Measurements from ENCODE around the gene COG8. TPM values are rescaled to one million over a fixed set of nuclear protein-coding genes. Genes with fewer than 3 reads are reported as not detected.

The COG8 gene
- total and polyA plus RNA-seq, 4 donors = 18.3 to 36.3 (median 26.3) TPM

GRCh38 chr16:69334696-69335095 lies 4.7 kb downstream of the COG8 start:
- Histone ChIP-seq H3K4me3 (no peak overlapping the region), H3K4me1 (ENCODE audit: control insufficient read depth in 5 of 5, insufficient read depth in 5 of 5, low read length in 5 of 5) (peaks cover 4 to 15% (median 13%) of the 10 kb centered on the region in 5 donors), H3K36me3 (ENCODE audit: control insufficient read depth in 4 of 4, insufficient read depth in 4 of 4, low read length in 4 of 4) (peaks cover 8 to 44% (median 27%) of the 10 kb centered on the region in 4 donors), H3K9ac (ENCODE audit: insufficient read depth in 1 of 2, low read length in 2 of 2) (no peak overlapping the region), H3K9me3 (ENCODE audit: control insufficient read depth in 4 of 4, insufficient read depth in 3 of 4, low read length in 3 of 4) (peaks cover 0 to 1% (median 0%) of the 10 kb centered on the region in 4 donors), H3K27me3 (ENCODE audit: control insufficient read depth in 3 of 3, insufficient read depth in 3 of 3, low read length in 2 of 3) (no peaks in the 10 kb centered on the region), H3K27ac (ENCODE audit: low read depth in 1 of 2, low read length in 1 of 2) (no peak overlapping the region)
- no peak for DNase-seq
- TF ChIP-seq, protein P1, sequence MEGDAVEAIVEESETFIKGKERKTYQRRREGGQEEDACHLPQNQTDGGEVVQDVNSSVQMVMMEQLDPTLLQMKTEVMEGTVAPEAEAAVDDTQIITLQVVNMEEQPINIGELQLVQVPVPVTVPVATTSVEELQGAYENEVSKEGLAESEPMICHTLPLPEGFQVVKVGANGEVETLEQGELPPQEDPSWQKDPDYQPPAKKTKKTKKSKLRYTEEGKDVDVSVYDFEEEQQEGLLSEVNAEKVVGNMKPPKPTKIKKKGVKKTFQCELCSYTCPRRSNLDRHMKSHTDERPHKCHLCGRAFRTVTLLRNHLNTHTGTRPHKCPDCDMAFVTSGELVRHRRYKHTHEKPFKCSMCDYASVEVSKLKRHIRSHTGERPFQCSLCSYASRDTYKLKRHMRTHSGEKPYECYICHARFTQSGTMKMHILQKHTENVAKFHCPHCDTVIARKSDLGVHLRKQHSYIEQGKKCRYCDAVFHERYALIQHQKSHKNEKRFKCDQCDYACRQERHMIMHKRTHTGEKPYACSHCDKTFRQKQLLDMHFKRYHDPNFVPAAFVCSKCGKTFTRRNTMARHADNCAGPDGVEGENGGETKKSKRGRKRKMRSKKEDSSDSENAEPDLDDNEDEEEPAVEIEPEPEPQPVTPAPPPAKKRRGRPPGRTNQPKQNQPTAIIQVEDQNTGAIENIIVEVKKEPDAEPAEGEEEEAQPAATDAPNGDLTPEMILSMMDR (IDR thresholded peaks at IDR 0.05; ENCODE audit: control extremely low read depth, extremely low read depth) = no peak
- no peak for ATAC-seq (ENCODE audit: insufficient read depth, low FRiP score)
- 96 to 97% methylated on average over 9 of the region's 9 CpGs for WGBS, 2 donors

DNA sequence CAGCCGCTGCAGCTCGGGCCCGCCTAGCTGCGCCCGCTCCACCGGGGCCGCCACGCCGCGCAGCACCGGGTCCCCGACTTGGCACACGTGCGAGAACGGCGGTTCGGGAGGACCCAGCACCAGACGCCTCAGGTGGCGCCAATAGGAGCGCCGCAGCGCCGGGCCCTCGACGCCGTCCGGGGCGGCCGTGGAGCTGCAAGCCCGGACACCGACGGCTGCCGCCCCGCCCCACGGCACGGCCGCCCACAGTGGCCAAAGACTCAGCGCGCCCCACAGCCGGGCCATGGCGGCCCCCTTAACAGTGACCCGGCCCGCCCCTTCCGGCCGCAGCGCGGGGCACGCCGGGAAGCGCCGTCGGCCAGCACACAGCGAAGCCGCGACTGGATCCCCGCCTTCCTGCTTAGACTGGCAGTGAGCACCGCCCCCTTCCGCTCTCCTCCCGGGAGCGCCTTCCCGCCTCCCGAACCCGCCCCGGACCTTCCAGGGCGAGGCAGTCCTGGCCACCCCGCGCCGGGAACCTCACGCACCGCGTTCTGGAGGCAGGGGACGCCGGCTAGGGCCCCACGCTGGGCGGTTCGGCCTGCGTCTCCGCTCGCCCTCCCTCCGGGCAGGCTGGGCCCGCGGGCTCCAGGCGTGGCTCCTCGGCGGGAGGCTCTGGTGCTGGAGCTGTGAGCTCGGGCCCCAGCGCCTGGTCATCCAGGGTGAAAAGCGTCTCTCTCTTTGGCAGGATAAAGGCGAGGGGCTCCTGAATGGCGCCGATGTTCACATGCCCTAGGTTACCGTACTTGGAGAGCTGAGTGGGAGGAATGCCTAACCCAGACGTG lies 8.9 kb downstream of the COG8 start, which contains the start of gene PDF:
Gene PDF, minus strand, starts transcription at position 303 of the 824 bp plus-strand sequence. Its CDS starts 18 bp downstream, at position 285.
- Histone ChIP-seq H3K9ac (ENCODE audit: insufficient read depth in 1 of 2, low read length in 2 of 2) (peak within 1 kb of the TSS; percentile 61 to 75), H3K27me3 (ENCODE audit: control insufficient read depth in 3 of 3, insufficient read depth in 3 of 3, low read length in 2 of 3) (no peaks in the 10 kb centered on the region), H3K4me3 (peak within 1 kb of the TSS; percentile 97), H3K9me3 (ENCODE audit: control insufficient read depth in 4 of 4, insufficient read depth in 3 of 4, low read length in 3 of 4) (peaks cover 0 to 1% (median 0%) of the 10 kb centered on the region in 4 donors), H3K27ac (ENCODE audit: low read depth in 1 of 2, low read length in 1 of 2) (peak within 1 kb of the TSS; percentile 74 to 96), H3K4me1 (ENCODE audit: control insufficient read depth in 5 of 5, insufficient read depth in 5 of 5, low read length in 5 of 5) (peaks cover 10 to 18% (median 17%) of the 10 kb centered on the region in 5 donors), H3K36me3 (ENCODE audit: control insufficient read depth in 4 of 4, insufficient read depth in 4 of 4, low read length in 4 of 4) (peaks cover 5 to 47% (median 39%) of the 10 kb centered on the region in 4 donors)
- peak; percentile 98 for ATAC-seq (ENCODE audit: insufficient read depth, low FRiP score)
- DNase-seq = peak; percentile 93 to 97 (median 94)
- WGBS, 2 donors = 0 to 1% methylated on average over 63 to 93 of the region's 93 CpGs
- TF ChIP-seq, protein P1 (IDR thresholded peaks at IDR 0.05; ENCODE audit: control extremely low read depth, extremely low read depth) = no peak

DNA sequence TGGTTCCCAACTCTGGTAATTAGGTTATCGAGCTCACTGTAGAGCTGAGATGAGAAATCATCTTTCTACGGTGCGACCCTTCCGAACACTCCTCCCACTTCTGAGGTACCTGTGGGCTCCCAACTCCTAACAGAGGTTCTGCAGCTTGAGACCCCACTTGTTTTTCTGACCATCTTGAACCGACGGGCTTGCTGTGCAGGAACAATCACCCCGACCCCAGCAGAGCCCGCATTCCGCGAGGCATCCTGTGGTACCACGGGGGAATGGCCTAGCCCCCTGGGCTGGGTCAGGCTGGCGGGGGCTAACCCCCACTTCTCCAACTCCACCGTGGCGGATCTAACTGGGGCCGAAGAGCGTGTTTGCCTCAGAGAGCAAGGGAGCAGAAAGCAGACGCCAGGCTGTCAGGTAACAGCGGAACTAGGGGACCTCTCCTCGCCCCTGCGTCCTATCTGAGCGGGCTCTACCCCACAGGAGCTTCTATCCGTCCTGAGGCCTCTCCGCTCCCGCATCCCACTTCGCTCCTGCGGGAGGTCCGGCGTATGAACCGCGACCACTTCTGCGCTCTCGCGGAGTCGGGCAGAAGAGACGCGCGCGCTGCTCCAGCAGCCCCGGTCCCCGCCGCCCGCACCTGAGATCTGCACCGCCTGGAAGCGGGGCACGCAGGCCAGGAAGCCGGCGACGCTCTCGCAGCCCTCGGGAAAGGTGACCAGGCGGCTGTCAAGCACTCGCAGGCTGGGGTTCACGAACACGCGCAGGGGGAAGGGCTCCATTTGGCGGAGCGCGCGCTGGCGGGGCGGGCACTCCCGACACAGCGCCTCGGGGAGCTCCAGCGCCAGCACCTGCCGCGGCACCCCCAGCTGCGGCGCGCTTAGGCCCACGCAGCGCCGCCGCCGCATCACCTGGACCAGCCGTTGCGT lies 9.7 kb downstream of the COG8 start:
- peaks cover 5 to 44% (median 36%) of the 10 kb centered on the region in 4 donors for H3K36me3 ChIP-seq (ENCODE audit: control insufficient read depth in 4 of 4, insufficient read depth in 4 of 4, low read length in 4 of 4)
- TF ChIP-seq, protein P1 (IDR thresholded peaks at IDR 0.05; ENCODE audit: control extremely low read depth, extremely low read depth) = no peak
- no peaks in the 10 kb centered on the region for H3K27me3 ChIP-seq (ENCODE audit: control insufficient read depth in 3 of 3, insufficient read depth in 3 of 3, low read length in 2 of 3)
- H3K9me3 ChIP-seq (ENCODE audit: control insufficient read depth in 4 of 4, insufficient read depth in 3 of 4, low read length in 3 of 4) = peaks cover 0 to 1% (median 0%) of the 10 kb centered on the region in 4 donors
- 6 to 9% methylated on average over 68 to 77 of the region's 77 CpGs for WGBS, 2 donors
- peak overlapping the region; percentile 97 for H3K4me3 ChIP-seq
- DNase-seq = peak in 2 of 3 donors; percentile 20 to 24
- peak overlapping the region; percentile 60 to 84 for H3K27ac ChIP-seq (ENCODE audit: low read depth in 1 of 2, low read length in 1 of 2)
- H3K9ac ChIP-seq (ENCODE audit: insufficient read depth in 1 of 2, low read length in 2 of 2) = peak overlapping the region; percentile 17 to 61
- ATAC-seq (ENCODE audit: insufficient read depth, low FRiP score) = peak; percentile 48
- H3K4me1 ChIP-seq (ENCODE audit: control insufficient read depth in 5 of 5, insufficient read depth in 5 of 5, low read length in 5 of 5) = peaks cover 10 to 18% (median 17%) of the 10 kb centered on the region in 5 donors

All from lung (tissue), 12 donors.